AML-193 (cell line): ENCODE data around the gene POU5F1.
A peak's percentile ranks its signal among the peaks of the same experiment; 100 is the strongest.
"Not testable (repeated sequence)": the region's sequence is repeated elsewhere in the genome, so short reads cannot be mapped to it uniquely, and the experiment has no call there.

ENCODE experiments used
- DNase-seq, 2 experiments: peaks; one replicate each; lab custom pipeline; 2025; lab: John Stamatoyannopoulos, UW

Gene POU5F1

GRCh38 chr6:31165986-31166385 lies 4.5 kb downstream of the POU5F1 start:
- DNase-seq = no peak

- not testable (repeated sequence) for DNase-seq
Observed at GRCh38 chr6:31165064-31165832, 5.2 kb downstream of the POU5F1 start.

- DNase-seq = not testable (repeated sequence)
Observed at GRCh38 chr6:31164475-31165063, 5.9 kb downstream of the POU5F1 start.

GRCh38 chr6:31163922-31164321 lies 6.6 kb downstream of the POU5F1 start:
- DNase-seq = peak; percentile 13 to 19

GRCh38 chr6:31162463-31163165 lies 7.9 kb downstream of the POU5F1 start:
- no peak for DNase-seq

GRCh38 chr6:31161216-31162126 lies 9.0 kb downstream of the POU5F1 start:
- DNase-seq = no peak

GRCh38 chr6:31158863-31159855 lies 11.3 kb downstream of the POU5F1 start:
- peak; percentile 41 to 54 for DNase-seq

GRCh38 chr6:31158140-31158862 lies 12.2 kb downstream of the POU5F1 start, which contains the start of gene TCF19:
TCF19 (plus strand) TSS chr6:31158589; CDS start chr6:31159470, 881 bp downstream.
- DNase-seq = peak; percentile 100

GRCh38 chr6:31157513-31158139 lies 12.9 kb downstream of the POU5F1 start, which contains the start of gene CCHCR1:
CCHCR1 (minus strand) TSS chr6:31157802; CDS start chr6:31157600, 202 bp downstream.
- no peak for DNase-seq

- DNase-seq = no peak
Observed at GRCh38 chr6:31156641-31157040, 13.8 kb downstream of the POU5F1 start.

GRCh38 chr6:31154436-31154835 lies 16.0 kb downstream of the POU5F1 start:
- DNase-seq = no peak

- DNase-seq = no peak
Observed at GRCh38 chr6:31152781-31153180, 17.7 kb downstream of the POU5F1 start.

- no peak for DNase-seq
Observed at GRCh38 chr6:31149827-31150447, 20.5 kb downstream of the POU5F1 start.

GRCh38 chr6:31145386-31145785 lies 25.1 kb downstream of the POU5F1 start:
- DNase-seq = no peak

GRCh38 chr6:31144970-31145340 lies 25.5 kb downstream of the POU5F1 start:
- no peak for DNase-seq

- DNase-seq = no peak
Observed at GRCh38 chr6:31144296-31144969, 26.0 kb downstream of the POU5F1 start.

GRCh38 chr6:31143148-31143547 lies 27.3 kb downstream of the POU5F1 start:
- DNase-seq = no peak

- no peak for DNase-seq
Observed at GRCh38 chr6:31142361-31142761, 28.1 kb downstream of the POU5F1 start.
